ENCODE data around the gene PDLIM5.

DNA sequence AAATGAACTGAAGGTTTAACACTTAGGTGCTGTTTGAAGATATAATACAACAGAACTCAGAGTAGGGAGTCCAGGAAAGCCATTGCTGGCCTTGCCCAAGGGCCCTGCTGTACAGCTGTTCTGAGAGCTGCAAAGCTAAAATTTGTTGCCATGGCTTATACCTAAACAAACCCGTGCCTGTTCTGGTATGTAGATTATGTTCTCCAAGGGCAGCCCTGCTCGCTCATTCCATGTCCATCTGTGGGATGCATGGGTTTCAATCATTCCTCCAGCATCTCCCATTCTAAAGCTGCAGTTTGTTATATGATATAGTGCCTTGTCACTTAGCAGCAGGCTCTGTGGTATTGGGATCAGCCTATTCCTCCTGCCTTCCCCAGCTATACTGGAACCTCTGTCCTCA is 225.2 kb downstream of the PDLIM5 start:
- TF ChIP-seq, protein P1, sequence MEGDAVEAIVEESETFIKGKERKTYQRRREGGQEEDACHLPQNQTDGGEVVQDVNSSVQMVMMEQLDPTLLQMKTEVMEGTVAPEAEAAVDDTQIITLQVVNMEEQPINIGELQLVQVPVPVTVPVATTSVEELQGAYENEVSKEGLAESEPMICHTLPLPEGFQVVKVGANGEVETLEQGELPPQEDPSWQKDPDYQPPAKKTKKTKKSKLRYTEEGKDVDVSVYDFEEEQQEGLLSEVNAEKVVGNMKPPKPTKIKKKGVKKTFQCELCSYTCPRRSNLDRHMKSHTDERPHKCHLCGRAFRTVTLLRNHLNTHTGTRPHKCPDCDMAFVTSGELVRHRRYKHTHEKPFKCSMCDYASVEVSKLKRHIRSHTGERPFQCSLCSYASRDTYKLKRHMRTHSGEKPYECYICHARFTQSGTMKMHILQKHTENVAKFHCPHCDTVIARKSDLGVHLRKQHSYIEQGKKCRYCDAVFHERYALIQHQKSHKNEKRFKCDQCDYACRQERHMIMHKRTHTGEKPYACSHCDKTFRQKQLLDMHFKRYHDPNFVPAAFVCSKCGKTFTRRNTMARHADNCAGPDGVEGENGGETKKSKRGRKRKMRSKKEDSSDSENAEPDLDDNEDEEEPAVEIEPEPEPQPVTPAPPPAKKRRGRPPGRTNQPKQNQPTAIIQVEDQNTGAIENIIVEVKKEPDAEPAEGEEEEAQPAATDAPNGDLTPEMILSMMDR (conservative IDR thresholded peaks at IDR 0.05; ENCODE audit: low read length): no peak
- no peak for TF ChIP-seq EZH2phosphoT487 (IDR thresholded peaks at IDR 0.05; ENCODE audit: borderline replicate concordance)
